Measurements from ENCODE around the gene REXO2.

REXO2 gene

DNA sequence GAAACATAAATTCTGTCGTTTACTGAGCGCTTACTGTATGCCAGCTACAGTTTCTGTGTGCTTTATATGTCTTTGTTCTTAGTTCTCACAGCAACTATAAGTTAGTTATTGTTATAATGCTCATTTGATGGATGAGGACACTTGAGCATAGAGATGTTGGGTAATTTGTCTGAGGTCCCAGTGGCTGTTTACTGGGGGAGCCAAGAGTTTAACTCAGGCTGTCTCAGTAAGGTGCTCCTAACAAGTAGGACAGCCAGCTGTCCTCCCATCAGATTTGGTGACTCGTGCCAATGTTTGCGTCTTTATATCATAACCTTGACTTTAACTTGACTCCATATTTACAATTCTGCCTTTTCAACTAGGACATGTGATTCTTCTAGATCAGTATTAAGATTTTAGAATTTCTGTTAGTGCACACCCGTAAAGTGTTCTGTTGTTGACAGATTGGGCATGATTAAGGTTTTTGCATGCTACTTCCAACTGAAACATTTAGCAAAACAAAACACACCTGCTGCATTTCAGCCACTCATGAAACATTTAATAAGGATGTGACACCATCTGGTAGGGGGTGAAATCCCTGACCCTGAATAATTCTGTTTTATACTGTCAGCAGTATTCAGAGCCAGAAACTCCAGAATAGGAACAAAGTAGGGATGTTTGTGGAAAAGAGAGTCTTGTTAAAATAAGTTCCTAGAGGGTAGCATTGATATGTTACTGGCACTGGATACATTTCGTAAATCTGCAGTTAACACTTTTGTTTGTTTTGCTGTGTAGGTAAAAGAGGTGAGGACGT lies 1.9 kb downstream of the REXO2 start:
- peak; percentile 47 for DNase-seq

- DNase-seq = no peak
Observed at GRCh38 chr11:114441921-114442320, 2.7 kb downstream of the REXO2 start.

DNA sequence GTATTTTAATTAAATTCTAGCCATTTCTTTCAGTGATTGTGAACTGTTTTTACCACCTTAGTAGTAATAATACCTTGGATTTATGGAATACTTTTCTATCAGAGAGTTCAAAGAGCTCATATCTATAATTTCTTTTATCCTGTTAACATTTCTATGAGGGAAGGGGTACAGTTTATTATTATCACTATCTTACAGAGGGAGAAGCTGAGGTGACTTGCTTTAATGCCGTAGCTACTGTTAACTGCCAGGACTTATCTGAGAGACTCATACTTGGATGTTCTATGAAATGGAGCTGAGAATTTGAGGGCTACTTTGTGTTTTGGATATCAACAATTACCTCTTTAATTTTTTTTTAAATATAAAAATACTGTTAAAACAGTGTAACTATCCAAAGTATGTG lies 3.3 kb downstream of the REXO2 start:
- DNase-seq = peak; percentile 79

DNA sequence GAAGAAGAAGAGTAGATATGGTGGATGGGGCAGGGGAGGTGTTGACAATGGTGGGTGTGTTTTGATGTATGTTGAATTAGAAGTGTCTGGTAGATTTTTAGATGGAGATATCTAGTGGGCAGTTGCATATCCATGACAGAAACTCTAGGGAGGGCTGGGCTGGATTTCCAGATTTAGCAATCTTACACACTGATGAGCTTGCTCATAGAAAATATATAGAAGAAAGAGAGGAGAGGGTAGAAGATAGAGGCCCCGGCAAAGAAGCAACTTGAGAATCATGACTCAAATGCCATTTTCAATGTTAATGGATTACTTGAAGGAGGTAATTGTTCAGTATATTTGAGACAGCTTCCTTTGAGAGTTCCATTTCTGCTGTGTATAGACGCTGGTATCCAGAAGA lies 8.2 kb downstream of the REXO2 start:
- no peak for DNase-seq

- DNase-seq = no peak
Observed at GRCh38 chr11:114447892-114448291, 8.6 kb downstream of the REXO2 start.

- DNase-seq = no peak
Observed at GRCh38 chr11:114448749-114449482, 9.6 kb downstream of the REXO2 start.

DNA sequence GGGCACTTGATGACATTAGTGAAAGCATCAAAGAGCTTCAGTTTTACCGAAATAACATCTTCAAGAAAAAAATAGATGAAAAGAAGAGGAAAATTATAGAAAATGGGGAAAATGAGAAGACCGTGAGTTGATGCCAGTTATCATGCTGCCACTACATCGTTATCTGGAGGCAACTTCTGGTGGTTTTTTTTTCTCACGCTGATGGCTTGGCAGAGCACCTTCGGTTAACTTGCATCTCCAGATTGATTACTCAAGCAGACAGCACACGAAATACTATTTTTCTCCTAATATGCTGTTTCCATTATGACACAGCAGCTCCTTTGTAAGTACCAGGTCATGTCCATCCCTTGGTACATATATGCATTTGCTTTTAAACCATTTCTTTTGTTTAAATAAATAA lies 10.6 kb downstream of the REXO2 start:
- DNase-seq = peak; percentile 92

DNA sequence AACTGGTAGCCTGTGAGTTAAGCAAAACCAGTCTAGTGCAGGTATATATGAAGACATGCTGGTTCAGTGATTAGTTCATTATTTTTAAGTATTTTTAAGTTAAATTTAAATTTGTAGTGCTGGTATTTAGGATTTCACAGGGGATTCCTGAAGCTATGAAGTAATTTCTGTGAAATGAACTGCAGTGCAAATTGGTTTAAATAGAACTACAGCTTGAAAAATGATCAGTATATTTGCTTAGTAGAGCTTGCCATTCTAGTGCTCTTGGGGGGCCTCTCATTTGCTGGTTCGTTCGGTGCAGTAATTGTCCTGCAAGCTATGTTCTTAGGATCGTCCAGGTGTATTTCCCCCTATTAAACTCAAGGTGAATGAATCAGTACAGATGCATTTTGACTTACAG lies 13.1 kb downstream of the REXO2 start:
- no peak for DNase-seq

GRCh38 chr11:114463999-114464398 lies 24.7 kb downstream of the REXO2 start:
- no peak for DNase-seq

- DNase-seq = no peak
Observed at GRCh38 chr11:114466742-114467141, 27.5 kb downstream of the REXO2 start.

DNA sequence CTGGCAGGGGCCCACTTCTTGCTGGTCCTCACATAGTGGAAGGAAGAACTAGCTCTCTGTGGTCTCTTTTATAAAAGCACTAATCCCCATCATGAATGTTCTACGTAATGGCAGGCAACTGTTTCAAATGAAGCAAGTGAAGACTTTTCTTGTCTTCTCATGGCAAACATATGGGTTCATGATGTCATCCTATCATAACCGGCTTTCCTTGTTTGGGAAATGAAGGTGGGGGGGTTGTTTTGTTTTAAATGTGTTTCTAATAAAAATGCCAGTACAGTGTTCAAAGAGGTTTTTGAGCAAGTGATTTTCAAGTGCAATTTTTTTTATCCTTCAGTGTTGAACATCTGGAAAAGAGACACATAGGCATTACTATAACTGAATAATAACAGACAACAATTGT lies 33.4 kb downstream of the REXO2 start:
- DNase-seq = no peak

- no peak for DNase-seq
Observed at GRCh38 chr11:114478001-114478410, 38.7 kb downstream of the REXO2 start.

DNA sequence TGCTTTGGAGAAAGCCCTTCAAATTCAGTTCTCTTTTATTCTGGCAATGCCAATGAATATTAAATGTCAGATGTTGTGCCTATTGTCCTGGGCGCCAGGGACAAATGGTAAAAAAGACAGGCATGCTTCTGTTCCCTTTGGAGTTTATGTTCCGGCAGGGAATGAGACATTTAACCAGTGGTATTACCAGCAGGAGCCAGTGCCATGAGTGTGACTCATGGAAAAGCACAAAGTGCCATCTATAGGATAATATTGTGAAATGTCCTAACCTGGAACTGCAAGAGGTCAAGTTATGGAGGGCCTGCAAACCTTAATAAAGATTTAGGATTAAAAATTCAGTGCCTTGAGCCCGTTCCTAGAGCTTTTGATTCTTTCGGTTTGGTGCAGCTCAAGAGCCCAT lies 39.5 kb downstream of the REXO2 start:
- DNase-seq = no peak

DNA sequence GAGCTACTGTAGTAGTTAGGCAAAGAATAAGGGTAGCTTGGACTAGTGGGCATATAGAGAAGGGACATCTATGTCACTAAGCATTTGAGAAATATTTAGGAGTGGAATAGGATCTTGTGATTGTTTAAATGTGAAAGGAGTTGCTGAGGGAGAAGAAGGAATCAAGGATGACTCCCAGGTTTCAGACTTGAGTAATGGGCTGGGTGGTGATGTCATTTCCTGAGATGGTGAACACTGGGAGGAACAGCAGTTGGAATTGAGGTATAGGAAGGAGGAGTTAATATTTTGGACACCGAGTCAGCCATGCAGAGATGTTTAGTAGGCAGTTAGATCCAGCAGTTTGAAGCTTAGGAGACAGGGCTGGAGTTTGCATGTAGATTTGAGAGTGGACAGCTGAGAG lies 40.1 kb downstream of the REXO2 start:
- no peak for DNase-seq

DNA sequence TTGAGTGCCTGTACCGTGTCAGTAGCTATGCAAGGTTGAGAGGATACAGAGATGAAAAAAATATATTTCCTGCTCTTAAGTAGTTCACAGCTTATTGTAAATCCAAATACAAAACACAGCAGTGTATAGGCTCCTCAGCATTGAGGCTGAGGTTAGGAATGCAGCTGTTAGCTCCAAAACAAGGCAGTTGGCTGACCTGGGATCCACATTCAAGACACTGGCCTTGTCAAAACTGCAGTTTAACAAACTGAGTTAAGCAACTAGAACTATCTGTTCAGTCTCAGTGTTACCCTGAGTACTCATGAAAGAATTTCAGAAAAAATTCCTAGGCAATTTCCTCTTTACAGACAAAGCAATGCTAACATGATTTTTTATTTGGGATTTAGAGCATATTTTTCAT lies 42.8 kb downstream of the REXO2 start:
- no peak for DNase-seq

- DNase-seq = no peak
Observed at GRCh38 chr11:114483929-114484328, 44.7 kb downstream of the REXO2 start.

- DNase-seq = peak; percentile 9
Observed at GRCh38 chr11:114496915-114497314, 57.6 kb downstream of the REXO2 start.

GRCh38 chr11:114499756-114500155 lies 60.5 kb downstream of the REXO2 start:
- no peak for DNase-seq

All from hematopoietic multipotent progenitor cell treated with erythropoietin and hydrocortisone succinate and interleukin-3 and kit ligand, for 6 days (in vitro differentiated cells).